HepG2 (cell line): ENCODE results near the gene KLHL21. TPM values are rescaled to one million over a fixed set of nuclear protein-coding genes. Genes with fewer than 3 reads are reported as not detected.

Experiments used
- CHD2 ChIP-seq: IDR thresholded peaks from 2 replicates; pipeline ENCODE4 v1.6.1; 2011; ENCODE audit warnings: low read depth, low read length, improper control_type of control experiment
- FOXA3 ChIP-seq: IDR thresholded peaks from 2 replicates; pipeline ENCODE4 v1.6.1; 2016; ENCODE audit warnings: missing genetic modification reagents, missing compliant biosample characterization
- HOXA7 ChIP-seq: sonication (generic); formaldehyde crosslinking; IDR thresholded peaks from 2 replicates; pipeline ENCODE4 v1.8.1; 2022; ENCODE audit warnings: mild to moderate bottlenecking, missing genetic modification reagents, moderate library complexity
- KMT2A ChIP-seq: sonication (generic); formaldehyde crosslinking; IDR thresholded peaks from 2 replicates; pipeline ENCODE4 v1.4.0; 2020; ENCODE audit warnings: missing genetic modification reagents
- MLXIP ChIP-seq: sonication (generic); formaldehyde crosslinking; IDR thresholded peaks from 2 replicates; pipeline ENCODE4 v1.9.0; 2021; ENCODE audit warnings: missing genetic modification reagents, borderline replicate concordance
- PHF21A ChIP-seq: sonication (generic); formaldehyde crosslinking; IDR thresholded peaks from 2 replicates; pipeline ENCODE4 v1.5.0; 2020; ENCODE audit warnings: mild to moderate bottlenecking, missing genetic modification reagents
- PRDM10 ChIP-seq: sonication (generic); formaldehyde crosslinking; IDR thresholded peaks from 2 replicates; pipeline ENCODE4 v1.4.0; 2020; ENCODE audit warnings: low read depth, missing genetic modification reagents
- RFX1 ChIP-seq: fragments of 450-650 bp; IDR thresholded peaks from 2 replicates; pipeline ENCODE4 v1.6.1; 2017
- RFXANK ChIP-seq: IDR thresholded peaks from 2 replicates; pipeline ENCODE4 v1.6.1; 2016
- RNF2 ChIP-seq: fragments of 450-650 bp; conservative IDR thresholded peaks from 2 replicates; pipeline ENCODE4 v1.6.1; 2016; ENCODE audit warnings: low read depth
- ZBTB42 ChIP-seq: sonication (generic); formaldehyde crosslinking; IDR thresholded peaks from 2 replicates; pipeline ENCODE4 v1.5.0; 2020; ENCODE audit warnings: mild to moderate bottlenecking, missing genetic modification reagents
- ZBTB8A ChIP-seq: sonication (generic); formaldehyde crosslinking; IDR thresholded peaks from 2 replicates; pipeline ENCODE4 v1.4.0; 2020; ENCODE audit warnings: mild to moderate bottlenecking, low read depth, missing genetic modification reagents, borderline replicate concordance
- ZC3H4 ChIP-seq: sonication (generic); formaldehyde crosslinking; IDR thresholded peaks from 2 replicates; pipeline ENCODE4 v1.4.0; 2020; ENCODE audit warnings: missing genetic modification reagents, borderline replicate concordance
- ZFY ChIP-seq: sonication (generic); formaldehyde crosslinking; IDR thresholded peaks from 2 replicates; pipeline ENCODE4 v1.4.0; 2020; ENCODE audit warnings: missing genetic modification reagents
- ZNF281 ChIP-seq: sonication (generic); formaldehyde crosslinking; IDR thresholded peaks from 2 replicates; pipeline ENCODE4 v1.4.0; 2020; ENCODE audit warnings: missing genetic modification reagents, borderline replicate concordance
- ZNF383 ChIP-seq: sonication (generic); formaldehyde crosslinking; IDR thresholded peaks from 2 replicates; pipeline ENCODE4 v1.4.0; 2020; ENCODE audit warnings: missing genetic modification reagents, mild to moderate bottlenecking, borderline replicate concordance
- ZNF598 ChIP-seq: sonication (generic); formaldehyde crosslinking; IDR thresholded peaks from 2 replicates; pipeline ENCODE4 v1.5.1; 2020; ENCODE audit warnings: mild to moderate bottlenecking, missing genetic modification reagents, borderline replicate concordance
- ZNF710 ChIP-seq: sonication (generic); formaldehyde crosslinking; IDR thresholded peaks from 2 replicates; pipeline ENCODE4 v1.5.0; 2020; ENCODE audit warnings: mild to moderate bottlenecking, missing genetic modification reagents, borderline replicate concordance
- polyA plus RNA-seq, 8 experiments: library from polyadenylated mRNA; depleted of rRNA in 3 of 8; stranded (reverse) in 7 of 8; unstranded in 1 of 8; fragments of >200 nt; fragmentation: Illumina TruSeq in 4 of 8; extraction: Trizol in 4 of 8; gene quantifications; 2 replicates each; pipeline versions ENCODE4 v1.2.1 to v1.2.3, GENCODE V29; 2011 to 2016; ENCODE audit warnings: low read depth in 4 of 8, missing spikeins in 1 of 8, mixed read lengths in 1 of 8; ENCODE audit not compliant: insufficient read depth in 1 of 8
- total RNA-seq, 5 experiments: library from RNA; depleted of rRNA; stranded (reverse); fragments of >200 nt; fragmentation: Illumina TruSeq; extraction: Trizol; gene quantifications; 2 replicates each; pipeline ENCODE4 v1.2.3, GENCODE V29; 2016; ENCODE audit warnings: low read depth in 1 of 5

The KLHL21 gene
- total and polyA plus RNA-seq, 2 of the 13 experiments (the other 11 are each of a cell fraction or from before 2014, with no cell fraction given): 14.8 to 25.0 TPM

GRCh38 chr1:6601049-6601922 is 1.4 kb downstream of the KLHL21 start (continued):
- TF ChIP-seq ZNF598 (CRISPR knock-in tag): no peak
- no peak for TF ChIP-seq ZNF281 (CRISPR knock-in tag)
- peak; percentile 61; the same call in 1 of the 2 replicates for TF ChIP-seq PHF21A (CRISPR knock-in tag)
- TF ChIP-seq ZC3H4: no peak
- no peak for TF ChIP-seq ZBTB42
- no peak for TF ChIP-seq RNF2
- TF ChIP-seq ZFY (CRISPR knock-in tag): no peak
- no peak for TF ChIP-seq ZNF383 (CRISPR knock-in tag)
- no peak for TF ChIP-seq RFX1
- TF ChIP-seq FOXA3: peak; percentile 74
- no peak for TF ChIP-seq KMT2A
- no peak for TF ChIP-seq CHD2
- TF ChIP-seq ZNF710 (CRISPR knock-in tag): 0 out of 2 replicates have a peak, but pooled peaks have one; percentile 20
- no peak for TF ChIP-seq RFXANK (CRISPR knock-in tag)
- no peak for TF ChIP-seq PRDM10 (CRISPR knock-in tag)
- no peak for TF ChIP-seq ZBTB8A (CRISPR knock-in tag)
- no peak for TF ChIP-seq MLXIP
- TF ChIP-seq HOXA7 (CRISPR knock-in tag): no peak
